Right lobe of liver (tissue), 6 donors: Measurements from ENCODE around the gene B4GALNT1. TPM values are rescaled to one million over a fixed set of nuclear protein-coding genes. Genes with fewer than 3 reads are reported as not detected.
A peak's percentile ranks its signal among the peaks of the same experiment; 100 is the strongest.

Experiments used
- ATAC-seq, 4 donors: fragments of 200-7000 bp; cut with Tn5 transposase; one replicate each; pipeline ENCODE4 v1.9.1; 2020; ENCODE audit warnings: mild to moderate bottlenecking in 4 of 4, moderate library complexity in 4 of 4
- DNase-seq, 3 donors: peaks; one replicate each; pipeline ENCODE4 v3.0.0-alpha.2; 2020
- H3K27ac ChIP-seq, 3 donors: fragments of 200-600 bp; one replicate each; pipeline ENCODE4 v1.8.0; 2022
- H3K27me3 ChIP-seq, 2 donors: fragments of 200-600 bp; one replicate each; pipeline ENCODE4 v1.8.0; 2022
- H3K36me3 ChIP-seq, 4 donors: fragments of 200-600 bp; sonication (generic) in 1 of 4; one replicate each; pipeline versions ENCODE4 v1.5.1 to v1.8.0; 2017 to 2022; ENCODE audit warnings: control low read depth in 1 of 4
- H3K4me1 ChIP-seq, 4 donors: fragments of 200-600 bp; sonication (generic) in 1 of 4; one replicate each; pipeline versions ENCODE4 v1.5.1 to v1.8.0; 2017 to 2022; ENCODE audit warnings: control low read depth in 1 of 4
- H3K4me3 ChIP-seq, 3 donors: fragments of 200-600 bp; one replicate each; pipeline ENCODE4 v1.8.0; 2022
- H3K9me3 ChIP-seq, 4 donors: fragments of 200-600 bp; sonication (generic) in 1 of 4; one replicate each; pipeline versions ENCODE4 v1.5.1 to v1.8.0; 2017 to 2022; ENCODE audit warnings: control low read depth in 1 of 4
- CTCF ChIP-seq, 4 donors: fragments of 200-600 bp in 3 of 4; fragments of 450-650 bp in 1 of 4; IDR thresholded peaks; one replicate each; pipeline versions ENCODE4 v1.5.1 to v1.8.0; 2016 to 2022; ENCODE audit warnings: antibody characterized with exemption in 4 of 4, mild to moderate bottlenecking in 2 of 4
- POLR2A ChIP-seq: fragments of 450-650 bp; IDR thresholded peaks from one replicate; pipeline ENCODE4 v1.6.1; 2017; ENCODE audit warnings: antibody characterized with exemption, mild to moderate bottlenecking
- WGBS: methylation state at CpG from one replicate; pipeline ENCODE4 v1.1.6; 2018; ENCODE audit warnings: low coverage, low lambda C conversion rate; ENCODE audit not compliant: insufficient coverage; ENCODE audit errors: missing lambda C conversion rate; 5-methylcytosine and 5-hydroxymethylcytosine counted together
- intact Hi-C, 2 donors: fragments of 100-400 bp; cut with DNase I; formaldehyde crosslinking; loops; one replicate each; pipeline versions ENCODE4 v1.11.2 to v1.14.1; 2022
- total RNA-seq, 6 experiments: library from RNA; depleted of rRNA in 2 of 6; stranded (reverse); fragments of >200 nt in 2 of 6; fragmentation: NEBNext Ultra II Directional in 3 of 6; extraction: Animal tissue kit (Norgen Biotek cat#: 25700) in 3 of 6; gene quantifications; one replicate each; pipeline versions ENCODE4 v1.1.0 to v1.2.4, GENCODE V29; 2016 to 2023
- donor health status: DM: no; HTN: yes; CAD: no.
- donor health status: DM: no; HTN: no; CAD: no.
- donor health status: DM: no; HTN: no; CAD: no.
- donor health status: DM: no; HTN: yes; CAD: no.
- donor health status: DM: no; HTN: yes; CAD: no.

The B4GALNT1 gene
- total RNA-seq, 6 experiments from 2014 or later = 0.44 to 3.6 (median 0.78) TPM

- 17% methylated on average over 9 of the region's 13 CpGs for WGBS
- ATAC-seq = peak; percentile 88 to 93 (median 90)
- Histone ChIP-seq H3K4me1 (peaks cover 0 to 13% (median 2%) of the 10 kb centered on the region in 4 donors), H3K27me3 (no peaks in the 10 kb centered on the region), H3K36me3 (no peaks in the 10 kb centered on the region), H3K27ac (no peak overlapping the region), H3K9me3 (no peaks in the 10 kb centered on the region), H3K4me3 (no peak overlapping the region)
- DNase-seq = peak in 1 of 3 donors; percentile 63
- intact Hi-C loops = loop anchor here (5.0 kb wide), 1 partner anchor 39 kb away; no protein-coding TSS in a partner anchor
- peak; percentile 90 to 95 (median 92) for TF ChIP-seq CTCF (IDR thresholded peaks at IDR 0.05)
- no peak for TF ChIP-seq POLR2A
Observed at GRCh38 chr12:57583008-57583831, 49.8 kb downstream of the B4GALNT1 start.

GRCh38 chr12:57582440-57582839 is 50.6 kb downstream of the B4GALNT1 start:
- Histone ChIP-seq H3K27ac (no peak overlapping the region), H3K36me3 (no peaks in the 10 kb centered on the region), H3K4me3 (no peak overlapping the region), H3K27me3 (no peaks in the 10 kb centered on the region), H3K9me3 (no peaks in the 10 kb centered on the region), H3K4me1 (peaks cover 0 to 13% (median 2%) of the 10 kb centered on the region in 4 donors)
- no peak for ATAC-seq
- WGBS = 86% methylated on average over 1 of the region's 1 CpG
- TF ChIP-seq CTCF (IDR thresholded peaks at IDR 0.05) (no peak), POLR2A (no peak)
- no peak for DNase-seq
- intact Hi-C loops = loop anchor here (5.0 kb wide), 1 partner anchor 40 kb away; no protein-coding TSS in a partner anchor

DNA sequence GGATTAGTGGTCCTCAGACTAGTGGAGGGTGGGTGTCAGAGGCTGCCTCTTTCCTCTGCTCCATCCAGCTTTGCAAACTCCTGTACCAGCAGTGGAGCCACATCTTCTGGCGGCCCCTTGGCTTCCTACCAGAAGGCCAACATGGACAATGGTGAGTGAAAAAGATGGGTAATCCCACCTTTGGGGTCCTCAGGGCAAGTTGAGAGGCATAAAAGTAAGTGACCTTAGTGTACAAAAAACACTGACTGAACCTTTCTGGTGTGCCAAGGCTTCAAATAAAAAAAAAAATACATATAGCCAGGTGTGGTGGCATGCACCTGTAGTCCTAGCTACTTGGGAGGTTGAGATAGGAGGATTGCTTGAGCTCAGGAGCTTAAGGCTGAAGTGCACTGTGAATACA is 51.2 kb downstream of the B4GALNT1 start:
- no peak for TF ChIP-seq POLR2A
- TF ChIP-seq CTCF (IDR thresholded peaks at IDR 0.05) = no peak
- ATAC-seq = no peak
- Histone ChIP-seq H3K36me3 (no peaks in the 10 kb centered on the region), H3K4me3 (no peak overlapping the region), H3K4me1 (peaks cover 0 to 9% (median 0%) of the 10 kb centered on the region in 4 donors), H3K27me3 (no peaks in the 10 kb centered on the region), H3K9me3 (no peaks in the 10 kb centered on the region), H3K27ac (no peak overlapping the region)
- intact Hi-C loops = loop anchor here (5.0 kb wide), 1 partner anchor 40 kb away; no protein-coding TSS in a partner anchor
- 50% methylated on average over 1 of the region's 1 CpG for WGBS
- DNase-seq = no peak

GRCh38 chr12:57580466-57580795 is 52.6 kb downstream of the B4GALNT1 start:
- Histone ChIP-seq H3K9me3 (no peaks in the 10 kb centered on the region), H3K27ac (no peak overlapping the region), H3K27me3 (no peaks in the 10 kb centered on the region), H3K36me3 (no peaks in the 10 kb centered on the region), H3K4me1 (peaks cover 0 to 3% (median 0%) of the 10 kb centered on the region in 4 donors), H3K4me3 (no peak overlapping the region)
- ATAC-seq (no peak), DNase-seq (no peak)
- no peak for TF ChIP-seq POLR2A
- no peak for TF ChIP-seq CTCF (IDR thresholded peaks at IDR 0.05)
- intact Hi-C loops = loop anchor here (5.0 kb wide), 1 partner anchor 42 kb away; no protein-coding TSS in a partner anchor
- WGBS = 93% methylated on average over 2 of the region's 4 CpGs
